Ishikawa (cell line): Measurements from ENCODE around the gene OSBPL9.

Source experiments
- CEBPB ChIP-seq: IDR thresholded peaks from 2 replicates; pipeline ENCODE4 v1.6.1; 2012
- CREB1 ChIP-seq: IDR thresholded peaks from 2 replicates; pipeline ENCODE4 v1.6.1; 2012; ENCODE audit warnings: low read depth
- EGR1 ChIP-seq: IDR thresholded peaks from 2 replicates; pipeline ENCODE4 v1.6.1; 2012
- EP300 ChIP-seq: IDR thresholded peaks from 2 replicates; pipeline ENCODE4 v1.6.1; 2012; ENCODE audit warnings: borderline replicate concordance
- FOXM1 ChIP-seq: IDR thresholded peaks from 2 replicates; pipeline ENCODE4 v1.6.1; 2012; ENCODE audit warnings: low read depth, borderline replicate concordance
- NFIC ChIP-seq: IDR thresholded peaks from 2 replicates; pipeline ENCODE4 v1.6.1; 2012
- RAD21 ChIP-seq: IDR thresholded peaks from 2 replicates; pipeline ENCODE4 v1.6.1; 2012; ENCODE audit warnings: low read depth
- TAF1 ChIP-seq: IDR thresholded peaks from 2 replicates; pipeline ENCODE4 v1.6.1; 2012; ENCODE audit warnings: low read depth, mild to moderate bottlenecking
- TCF12 ChIP-seq: IDR thresholded peaks from 2 replicates; pipeline ENCODE4 v1.6.1; 2012; ENCODE audit warnings: low read depth
- TEAD4 ChIP-seq: IDR thresholded peaks from 2 replicates; pipeline ENCODE4 v1.6.1; 2012
- YY1 ChIP-seq: IDR thresholded peaks from 2 replicates; pipeline ENCODE4 v1.6.1; 2012; ENCODE audit warnings: low read depth
- ZBTB7A ChIP-seq: IDR thresholded peaks from 2 replicates; pipeline ENCODE4 v1.6.1; 2012; ENCODE audit warnings: low read depth
- TF ChIP-seq, protein P1 (sequence below): IDR thresholded peaks from 2 replicates; pipeline ENCODE4 v1.6.1; 2012
- TF ChIP-seq, protein P2 (sequence below): IDR thresholded peaks from 2 replicates; pipeline ENCODE4 v1.6.1; 2012; ENCODE audit warnings: low read depth, mild to moderate bottlenecking
- TF ChIP-seq, protein P3 (sequence below): IDR thresholded peaks from 2 replicates; pipeline ENCODE4 v1.6.1; 2012

Gene OSBPL9

DNA sequence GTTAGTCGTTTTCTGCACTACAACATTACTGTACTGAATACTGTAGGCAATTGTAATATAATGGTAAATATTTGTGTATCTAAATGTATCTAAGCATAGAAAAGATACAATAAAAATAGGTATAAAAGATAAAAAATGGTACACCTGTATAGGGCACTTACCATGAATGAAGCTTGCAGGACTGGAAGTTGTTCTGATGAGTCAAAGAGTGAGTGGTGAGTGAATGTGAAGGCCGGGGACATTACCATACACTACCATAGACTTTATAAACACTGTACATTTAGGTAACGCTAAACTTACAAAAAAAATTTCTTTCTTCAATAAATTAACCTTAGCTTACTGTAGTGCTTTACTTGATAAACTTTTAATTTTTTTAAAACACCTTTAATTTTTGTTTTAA, 13.5 kb downstream of the OSBPL9 start:
- TF ChIP-seq FOXM1: no peak
- no peak for TF ChIP-seq YY1
- TF ChIP-seq CREB1: no peak
- TF ChIP-seq NFIC: no peak
- no peak for TF ChIP-seq EP300
- TF ChIP-seq CEBPB: no peak
- TF ChIP-seq TAF1: no peak
- TF ChIP-seq TCF12: no peak
- no peak for TF ChIP-seq RAD21
- TF ChIP-seq, protein P1, sequence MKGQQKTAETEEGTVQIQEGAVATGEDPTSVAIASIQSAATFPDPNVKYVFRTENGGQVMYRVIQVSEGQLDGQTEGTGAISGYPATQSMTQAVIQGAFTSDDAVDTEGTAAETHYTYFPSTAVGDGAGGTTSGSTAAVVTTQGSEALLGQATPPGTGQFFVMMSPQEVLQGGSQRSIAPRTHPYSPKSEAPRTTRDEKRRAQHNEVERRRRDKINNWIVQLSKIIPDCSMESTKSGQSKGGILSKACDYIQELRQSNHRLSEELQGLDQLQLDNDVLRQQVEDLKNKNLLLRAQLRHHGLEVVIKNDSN: no peak

DNA sequence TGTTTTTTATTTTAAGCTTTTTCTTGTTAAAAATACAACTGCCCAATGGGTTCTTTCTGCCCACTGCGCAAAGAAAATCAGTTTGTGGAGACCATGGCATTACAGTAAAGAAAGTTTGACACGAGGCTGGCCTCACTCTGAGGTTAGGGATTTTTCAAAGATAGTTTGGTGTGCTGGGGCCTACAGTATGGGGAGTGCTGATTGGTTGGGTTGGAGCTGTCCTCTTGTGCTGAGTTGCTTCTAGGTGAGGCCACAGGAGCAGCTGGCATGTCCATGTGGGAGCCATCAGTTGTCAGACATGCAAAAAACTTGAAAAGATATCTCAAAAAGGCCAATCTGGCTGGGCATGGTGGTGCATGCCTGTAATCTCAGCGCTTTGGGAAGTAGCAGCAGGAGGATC, 14.0 kb downstream of the OSBPL9 start:
- TF ChIP-seq FOXM1 (no peak), YY1 (no peak), CEBPB (no peak), RAD21 (no peak), EP300 (no peak), TAF1 (no peak), EGR1 (no peak), TEAD4 (no peak), CREB1 (no peak), NFIC (no peak), ZBTB7A (no peak), TCF12 (no peak)
- TF ChIP-seq, protein P2, sequence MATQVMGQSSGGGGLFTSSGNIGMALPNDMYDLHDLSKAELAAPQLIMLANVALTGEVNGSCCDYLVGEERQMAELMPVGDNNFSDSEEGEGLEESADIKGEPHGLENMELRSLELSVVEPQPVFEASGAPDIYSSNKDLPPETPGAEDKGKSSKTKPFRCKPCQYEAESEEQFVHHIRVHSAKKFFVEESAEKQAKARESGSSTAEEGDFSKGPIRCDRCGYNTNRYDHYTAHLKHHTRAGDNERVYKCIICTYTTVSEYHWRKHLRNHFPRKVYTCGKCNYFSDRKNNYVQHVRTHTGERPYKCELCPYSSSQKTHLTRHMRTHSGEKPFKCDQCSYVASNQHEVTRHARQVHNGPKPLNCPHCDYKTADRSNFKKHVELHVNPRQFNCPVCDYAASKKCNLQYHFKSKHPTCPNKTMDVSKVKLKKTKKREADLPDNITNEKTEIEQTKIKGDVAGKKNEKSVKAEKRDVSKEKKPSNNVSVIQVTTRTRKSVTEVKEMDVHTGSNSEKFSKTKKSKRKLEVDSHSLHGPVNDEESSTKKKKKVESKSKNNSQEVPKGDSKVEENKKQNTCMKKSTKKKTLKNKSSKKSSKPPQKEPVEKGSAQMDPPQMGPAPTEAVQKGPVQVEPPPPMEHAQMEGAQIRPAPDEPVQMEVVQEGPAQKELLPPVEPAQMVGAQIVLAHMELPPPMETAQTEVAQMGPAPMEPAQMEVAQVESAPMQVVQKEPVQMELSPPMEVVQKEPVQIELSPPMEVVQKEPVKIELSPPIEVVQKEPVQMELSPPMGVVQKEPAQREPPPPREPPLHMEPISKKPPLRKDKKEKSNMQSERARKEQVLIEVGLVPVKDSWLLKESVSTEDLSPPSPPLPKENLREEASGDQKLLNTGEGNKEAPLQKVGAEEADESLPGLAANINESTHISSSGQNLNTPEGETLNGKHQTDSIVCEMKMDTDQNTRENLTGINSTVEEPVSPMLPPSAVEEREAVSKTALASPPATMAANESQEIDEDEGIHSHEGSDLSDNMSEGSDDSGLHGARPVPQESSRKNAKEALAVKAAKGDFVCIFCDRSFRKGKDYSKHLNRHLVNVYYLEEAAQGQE: no peak
- TF ChIP-seq, protein P3, sequence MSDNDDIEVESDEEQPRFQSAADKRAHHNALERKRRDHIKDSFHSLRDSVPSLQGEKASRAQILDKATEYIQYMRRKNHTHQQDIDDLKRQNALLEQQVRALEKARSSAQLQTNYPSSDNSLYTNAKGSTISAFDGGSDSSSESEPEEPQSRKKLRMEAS: no peak
- TF ChIP-seq, protein P1: no peak

DNA sequence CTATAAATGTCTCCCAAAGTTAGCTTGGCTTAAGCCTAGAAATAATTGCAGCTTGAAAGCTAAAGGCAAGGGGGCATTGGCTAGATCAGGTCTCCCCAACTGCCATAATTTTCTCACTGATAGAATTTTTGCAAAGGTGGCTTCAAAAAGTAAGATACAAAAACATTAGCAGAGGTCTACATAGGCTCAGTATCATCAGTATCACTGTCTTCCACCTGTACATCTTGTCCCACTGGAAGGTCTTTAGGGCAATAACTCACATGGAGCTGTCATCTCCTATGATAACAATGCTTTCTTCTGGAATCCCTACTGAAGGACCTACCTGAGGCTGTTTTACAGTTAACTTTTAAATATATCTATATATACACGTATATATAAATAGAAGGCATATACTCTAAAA, 14.9 kb downstream of the OSBPL9 start:
- TF ChIP-seq TEAD4: no peak
- no peak for TF ChIP-seq EGR1

DNA sequence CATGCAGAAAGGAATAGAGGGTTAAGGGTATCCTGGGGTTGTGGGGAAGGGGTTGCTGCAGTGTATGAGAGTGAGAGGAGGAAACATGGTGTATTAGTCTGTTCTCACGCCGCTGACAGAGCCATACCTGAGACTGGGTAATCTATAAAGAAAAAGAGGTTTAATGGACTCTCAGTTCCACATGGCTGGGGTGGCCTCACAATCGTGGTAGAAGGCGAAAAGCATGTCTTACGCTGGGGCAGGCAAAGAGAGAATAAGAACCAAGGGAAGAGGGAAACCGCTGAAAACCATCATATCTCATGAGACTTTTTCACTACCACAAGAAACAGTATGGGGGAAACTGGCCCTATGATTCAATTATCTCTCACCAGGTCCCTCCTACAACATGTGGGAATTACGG, 17.7 kb downstream of the OSBPL9 start:
- TF ChIP-seq CREB1 (no peak), EP300 (no peak), EGR1 (no peak), ZBTB7A (no peak), TCF12 (no peak), TAF1 (no peak), CEBPB (no peak), FOXM1 (no peak), TEAD4 (no peak), YY1 (no peak), RAD21 (no peak), NFIC (no peak)
- TF ChIP-seq, protein P3: no peak
- TF ChIP-seq, protein P2: no peak
- TF ChIP-seq, protein P1: no peak

DNA sequence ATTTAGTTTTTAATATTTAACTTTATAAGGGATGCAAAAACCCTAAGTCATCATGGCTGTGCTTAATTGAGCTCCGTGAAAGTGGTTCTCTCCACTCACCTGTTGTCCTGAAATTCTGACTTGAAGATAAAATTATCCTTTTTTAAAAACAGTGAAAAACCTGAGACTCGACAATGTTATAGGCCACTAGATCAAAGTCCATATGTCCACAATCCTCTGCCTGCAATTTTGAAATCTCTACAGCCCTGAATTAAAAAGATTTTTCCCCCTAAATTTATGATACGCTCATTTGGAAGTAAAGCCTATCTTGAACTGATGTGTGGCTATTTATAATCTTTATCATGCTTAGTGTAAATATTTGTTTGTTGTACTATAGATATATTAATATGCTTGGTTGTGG, 18.7 kb downstream of the OSBPL9 start:
- no peak for TF ChIP-seq FOXM1
- TF ChIP-seq NFIC: no peak
- no peak for TF ChIP-seq RAD21
- TF ChIP-seq TEAD4: no peak
- TF ChIP-seq, protein P2: no peak
- no peak for TF ChIP-seq ZBTB7A
- no peak for TF ChIP-seq YY1
- TF ChIP-seq EGR1: no peak
- TF ChIP-seq, protein P1: no peak
- no peak for TF ChIP-seq TCF12
- no peak for TF ChIP-seq EP300
- TF ChIP-seq CEBPB: no peak
- no peak for TF ChIP-seq TAF1
- TF ChIP-seq, protein P3: no peak
- no peak for TF ChIP-seq CREB1
